HG02852 (cell line): ENCODE results near the gene HECTD1.
A peak's percentile ranks its signal among the peaks of the same experiment; 100 is the strongest.
"Not testable (repeated sequence)": the region's sequence is repeated elsewhere in the genome, so short reads cannot be mapped to it uniquely, and the experiment has no call there.

Experiments used
- ATAC-seq: cut with Tn5 transposase; IDR thresholded peaks from one replicate; pipeline ENCODE4 v1.9.1; 2021; ENCODE audit warnings: mild to moderate bottlenecking, moderate library complexity; ENCODE audit not compliant: unreplicated experiment

HECTD1 gene

DNA sequence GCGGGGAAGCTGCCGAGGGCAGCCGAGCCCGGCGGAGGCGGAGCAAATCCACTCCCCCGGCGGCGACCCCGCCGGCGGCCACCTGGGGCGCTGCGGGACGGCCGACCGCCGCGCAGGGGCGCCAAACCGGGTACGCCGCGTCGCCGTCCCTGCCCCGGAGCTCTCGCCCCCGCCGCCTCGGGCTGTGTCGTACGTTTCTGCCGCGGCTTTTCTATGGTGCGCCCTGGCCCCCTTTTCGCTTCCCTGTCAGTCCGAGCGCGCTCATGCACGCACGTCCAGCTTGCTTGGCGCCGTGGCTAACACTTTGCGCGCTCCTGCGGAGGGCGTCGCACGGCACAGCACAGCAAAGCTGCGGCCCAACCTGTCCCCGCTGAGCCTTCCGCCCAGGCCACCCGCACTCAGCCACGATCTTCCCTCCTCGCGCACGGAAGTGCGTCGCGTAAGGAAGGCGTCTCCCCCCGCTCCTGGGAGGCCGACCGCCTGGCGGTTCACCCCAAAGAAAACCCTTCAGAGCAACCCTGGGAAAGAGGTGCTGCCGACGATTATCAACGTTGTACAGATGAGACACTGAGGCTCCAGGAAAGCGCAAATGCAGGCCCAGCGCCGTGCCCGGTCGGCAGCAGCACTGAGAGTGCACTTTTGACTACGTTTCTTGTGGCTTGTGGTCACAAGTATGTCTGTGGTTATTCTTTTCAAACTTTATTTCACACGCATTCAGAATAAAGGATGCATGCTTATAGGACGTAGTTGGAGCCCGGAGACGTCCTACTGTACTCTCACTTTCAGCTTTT is at the start of gene HECTD1:
Gene HECTD1 (minus strand): TSS at position 39 of the 791 bp plus-strand sequence. CDS start 1,857 bp downstream, outside the sequence.
- ATAC-seq: peak; percentile 69

DNA sequence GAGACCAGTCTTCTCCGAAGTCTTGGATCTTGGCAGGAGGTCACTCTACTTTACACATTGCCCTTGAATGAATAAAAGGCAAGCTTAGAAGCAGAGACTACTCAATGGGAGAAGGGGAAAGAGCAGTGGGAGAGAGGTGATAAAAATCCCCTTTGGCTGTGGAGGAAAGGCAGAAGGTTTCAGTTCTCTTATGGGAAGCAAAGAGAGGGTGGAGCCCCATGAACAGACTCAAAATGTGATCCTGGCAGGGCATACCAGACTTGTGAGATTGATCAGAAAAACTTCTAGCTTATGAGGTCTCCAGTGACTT is 49.6 kb upstream of the HECTD1 start:
- no peak for ATAC-seq

DNA sequence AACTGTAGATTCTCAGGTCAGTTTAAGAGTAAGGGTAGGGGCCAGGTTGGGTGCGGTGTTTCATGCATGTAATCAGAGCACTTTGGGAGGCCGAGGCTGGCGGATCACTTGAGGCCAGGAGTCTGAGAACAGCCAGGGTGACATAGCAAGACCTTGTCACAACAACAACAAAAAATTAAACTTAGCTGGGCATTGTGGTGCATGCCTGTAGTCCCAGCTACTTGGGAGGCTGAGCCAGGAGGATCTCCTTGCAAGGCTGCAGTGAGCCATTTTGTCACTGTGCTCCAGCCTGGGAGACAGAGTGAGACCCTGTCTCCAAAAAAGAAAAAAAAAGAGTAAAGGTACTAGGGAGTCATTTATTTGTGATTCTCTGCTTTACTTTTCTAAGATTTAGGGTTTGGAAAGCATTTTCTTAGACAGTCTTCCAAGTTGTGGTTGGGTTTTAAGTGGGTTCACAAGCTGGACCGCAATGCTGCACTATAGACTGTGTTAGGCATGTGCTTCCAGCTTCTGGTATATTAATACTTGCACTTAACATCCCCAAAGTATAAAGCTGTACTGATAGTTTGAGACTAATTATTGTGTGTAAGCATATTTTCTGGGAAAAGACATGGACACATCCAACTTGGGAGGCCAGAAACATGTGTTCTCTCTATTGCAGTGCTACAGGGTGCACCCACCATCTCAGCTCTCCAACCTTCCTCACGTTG is 49.1 kb upstream of the HECTD1 start:
- no peak for ATAC-seq

DNA sequence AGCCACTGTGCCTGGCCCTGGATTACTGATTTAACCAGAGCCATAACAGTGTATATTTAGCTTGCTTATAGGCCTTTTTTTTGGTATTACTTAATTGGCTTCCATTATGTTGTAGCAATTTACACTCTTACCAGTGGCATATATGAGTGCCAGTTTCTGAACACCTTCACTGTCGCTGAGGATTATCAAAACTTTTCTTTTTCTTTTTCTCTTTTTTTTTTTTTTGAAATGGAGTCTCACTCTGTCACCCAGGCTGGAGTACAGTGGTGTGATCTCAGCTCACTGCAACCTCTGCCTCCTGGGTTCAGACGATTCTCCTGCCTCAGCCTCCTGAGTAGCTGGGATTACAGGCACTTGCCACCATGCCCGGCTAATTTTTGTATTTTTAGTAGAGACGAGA is 48.3 kb upstream of the HECTD1 start:
- ATAC-seq: not testable (repeated sequence)

DNA sequence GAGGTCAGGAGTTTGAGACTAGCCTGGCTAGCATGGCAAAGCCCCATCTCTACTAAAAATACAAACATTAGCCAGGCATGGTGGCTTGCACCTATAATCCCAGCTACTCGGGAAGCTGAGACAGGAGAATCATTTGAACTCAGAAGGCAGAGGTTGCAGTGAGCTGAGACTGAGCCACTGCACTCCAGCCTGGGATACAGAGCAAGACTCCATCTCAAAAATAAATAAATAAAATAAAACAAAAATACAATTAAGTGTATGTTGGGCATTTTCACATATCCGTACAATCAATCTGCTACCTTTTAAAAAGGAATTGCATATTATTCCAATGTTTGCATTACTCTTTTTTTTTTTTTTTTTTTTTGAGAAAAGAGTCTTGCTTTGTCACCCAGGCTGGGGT is 47.7 kb upstream of the HECTD1 start:
- no peak for ATAC-seq

DNA sequence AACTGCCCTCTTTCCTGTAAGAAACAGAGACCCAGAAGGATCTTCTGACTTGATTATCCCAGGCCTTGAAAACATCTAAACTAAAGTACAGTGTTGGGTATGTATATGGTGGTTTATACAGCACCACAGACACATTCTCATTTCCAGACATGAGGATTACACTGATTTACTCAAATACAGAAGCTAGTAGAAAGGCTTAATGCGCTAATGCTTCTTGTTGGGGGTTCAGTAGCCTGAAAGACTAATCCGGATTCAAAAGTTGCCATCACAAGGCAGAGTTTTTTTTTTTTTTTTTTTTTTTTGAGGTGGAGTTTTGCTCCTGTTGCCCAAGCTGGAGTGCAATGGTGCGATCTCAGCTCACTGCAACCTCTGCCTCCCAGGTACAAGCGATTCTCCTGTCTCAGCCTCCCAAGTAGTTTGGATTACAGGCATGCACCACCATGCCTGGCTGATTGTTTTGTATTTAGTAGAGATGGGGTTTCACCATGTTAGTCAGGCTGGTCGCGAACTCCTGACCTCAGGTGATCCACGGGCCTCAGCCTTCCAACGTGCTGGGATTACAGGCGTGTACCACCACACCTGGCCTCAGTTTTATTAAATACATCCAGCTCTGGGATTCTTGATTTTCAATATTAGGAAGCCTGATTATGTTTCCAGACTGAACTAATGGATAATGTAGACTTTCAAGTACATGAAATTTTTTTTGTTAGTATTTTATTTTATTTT is 46.3 kb upstream of the HECTD1 start:
- no peak for ATAC-seq

DNA sequence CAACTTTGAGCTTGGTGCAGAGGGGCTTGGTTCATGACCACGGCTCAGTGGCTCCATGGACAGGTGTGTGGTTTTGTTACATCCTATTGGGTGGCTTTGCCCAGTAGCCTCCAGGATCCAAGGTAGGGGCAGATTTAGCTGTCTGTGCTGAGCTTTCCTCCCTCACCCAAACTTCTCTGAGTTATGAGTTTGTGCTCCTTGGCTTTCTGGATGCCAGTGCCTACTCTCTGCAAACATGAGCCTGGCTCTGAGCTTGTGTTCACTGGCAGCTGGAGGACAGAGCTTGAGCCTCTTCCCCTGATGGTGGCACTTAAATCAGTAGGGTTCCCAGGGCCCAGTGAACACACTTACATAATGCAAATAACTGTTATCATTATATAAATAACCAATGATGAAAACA is 45.3 kb upstream of the HECTD1 start:
- ATAC-seq: no peak

DNA sequence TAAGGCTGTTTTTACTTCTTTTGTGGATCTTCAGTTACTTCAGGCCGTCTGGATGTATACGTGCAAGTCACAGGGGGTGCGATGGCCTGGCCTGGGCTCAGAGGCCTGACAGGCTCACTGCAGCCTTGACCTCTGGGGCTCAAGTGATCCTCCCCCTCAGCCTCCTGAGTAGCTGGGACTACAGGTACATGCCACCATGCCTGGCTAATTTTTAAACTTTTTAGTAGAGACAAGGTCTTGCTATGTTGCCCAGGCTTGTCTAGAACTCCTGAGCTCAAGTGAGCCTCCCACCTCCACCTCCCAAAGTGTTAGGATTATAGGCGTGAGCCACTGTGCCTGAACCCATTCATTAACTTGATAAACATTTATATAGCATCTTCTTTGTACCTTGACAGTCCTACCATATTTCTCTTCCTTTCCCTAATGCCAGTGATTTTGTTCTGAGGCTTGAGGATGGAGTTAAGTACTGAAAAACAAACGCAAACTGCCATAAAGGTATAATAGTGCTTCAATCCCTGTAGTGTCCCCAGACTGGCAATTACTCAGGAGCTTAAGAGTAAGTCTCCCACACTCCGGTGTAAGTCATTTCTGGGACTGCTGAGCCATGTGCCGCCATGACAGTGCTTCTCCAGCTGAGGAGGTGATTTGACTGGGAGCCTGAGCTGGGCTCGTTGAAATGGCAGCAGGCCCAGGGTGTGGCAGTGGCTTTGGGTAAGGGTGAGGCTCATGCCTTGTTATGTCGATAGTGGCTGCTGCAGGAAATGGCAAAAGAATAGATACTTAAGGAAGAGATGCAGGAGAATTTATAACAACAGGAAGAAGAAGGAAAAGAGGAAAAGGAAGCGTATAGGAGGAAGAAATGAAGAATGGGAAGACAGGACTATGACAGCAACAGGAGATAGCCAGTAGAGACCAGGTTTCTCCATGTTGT is 43.7 kb upstream of the HECTD1 start:
- no peak for ATAC-seq

DNA sequence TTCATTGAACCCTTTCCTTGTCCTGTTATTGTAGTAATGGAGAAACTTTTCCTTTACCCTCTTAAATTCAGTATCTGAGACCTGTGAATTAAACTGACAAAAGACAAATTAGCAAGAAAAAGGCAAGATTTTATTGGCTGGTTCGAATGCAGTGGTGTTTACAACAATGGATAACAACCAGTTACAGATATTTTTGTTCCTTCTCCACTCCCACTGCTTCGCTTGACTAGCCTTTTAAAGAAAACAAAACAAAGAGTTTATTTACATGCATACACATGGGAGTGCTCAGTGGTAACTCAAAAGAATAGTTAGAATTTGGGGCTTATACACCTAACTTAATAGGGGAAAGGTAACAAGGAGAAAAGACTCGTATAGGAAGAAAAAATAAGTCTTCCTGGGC is 37.0 kb upstream of the HECTD1 start:
- no peak for ATAC-seq

DNA sequence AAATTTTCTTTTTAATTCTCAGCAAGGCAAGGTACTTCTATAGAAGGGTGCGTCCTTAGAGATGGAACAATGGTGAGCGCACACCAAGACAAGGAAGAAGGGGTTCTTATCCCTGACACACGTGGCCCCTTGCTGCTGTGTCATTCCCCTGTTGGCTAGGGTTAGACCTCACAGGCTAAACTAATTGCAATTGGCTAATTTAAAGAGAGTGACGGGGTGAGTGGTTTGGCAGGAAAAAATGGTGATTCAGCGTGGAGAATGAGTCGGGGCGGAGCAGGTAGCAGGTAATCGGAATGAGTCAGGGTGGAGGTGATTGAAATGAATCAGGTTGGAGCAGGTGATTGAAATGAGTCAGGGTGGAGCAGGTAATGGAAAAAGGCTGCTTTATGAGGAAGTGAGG is 36.3 kb upstream of the HECTD1 start:
- no peak for ATAC-seq

DNA sequence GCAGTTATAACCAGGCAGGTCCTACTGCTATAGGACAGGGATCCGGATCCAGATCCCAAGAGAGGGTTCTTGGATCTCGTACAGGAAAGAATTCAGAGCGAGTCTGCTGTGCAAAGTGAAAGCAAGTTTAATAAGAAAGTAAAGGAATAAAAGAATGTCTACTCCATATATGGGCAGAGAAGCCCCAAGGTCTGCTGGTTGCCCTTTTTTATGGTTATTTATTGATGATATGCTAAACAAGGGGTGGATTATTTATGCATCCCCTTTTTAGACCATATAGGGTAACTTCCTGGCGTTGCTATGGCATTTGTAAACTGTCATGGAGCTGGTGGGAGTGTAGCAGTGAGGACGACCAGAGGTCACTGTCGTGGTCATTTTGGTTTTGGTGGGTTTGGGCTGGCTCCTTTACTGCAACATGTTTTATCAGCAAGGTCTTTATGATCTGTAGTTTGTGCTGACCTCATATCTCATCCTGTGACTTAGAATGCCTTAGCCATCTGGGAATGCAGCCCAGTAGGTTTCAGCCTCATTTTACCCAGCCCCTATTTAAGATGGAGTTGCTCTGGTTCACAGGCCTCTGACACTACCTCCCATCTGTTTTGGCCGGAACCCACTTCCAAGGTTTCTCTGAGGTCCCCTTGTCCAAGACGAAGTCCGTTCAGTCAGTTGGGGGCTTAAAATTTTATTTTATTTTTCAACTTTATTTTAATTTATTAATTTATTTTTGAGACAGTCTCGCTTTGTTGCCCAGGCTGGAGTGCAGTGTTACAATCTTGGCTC is 34.8 kb upstream of the HECTD1 start:
- not testable (repeated sequence) for ATAC-seq

DNA sequence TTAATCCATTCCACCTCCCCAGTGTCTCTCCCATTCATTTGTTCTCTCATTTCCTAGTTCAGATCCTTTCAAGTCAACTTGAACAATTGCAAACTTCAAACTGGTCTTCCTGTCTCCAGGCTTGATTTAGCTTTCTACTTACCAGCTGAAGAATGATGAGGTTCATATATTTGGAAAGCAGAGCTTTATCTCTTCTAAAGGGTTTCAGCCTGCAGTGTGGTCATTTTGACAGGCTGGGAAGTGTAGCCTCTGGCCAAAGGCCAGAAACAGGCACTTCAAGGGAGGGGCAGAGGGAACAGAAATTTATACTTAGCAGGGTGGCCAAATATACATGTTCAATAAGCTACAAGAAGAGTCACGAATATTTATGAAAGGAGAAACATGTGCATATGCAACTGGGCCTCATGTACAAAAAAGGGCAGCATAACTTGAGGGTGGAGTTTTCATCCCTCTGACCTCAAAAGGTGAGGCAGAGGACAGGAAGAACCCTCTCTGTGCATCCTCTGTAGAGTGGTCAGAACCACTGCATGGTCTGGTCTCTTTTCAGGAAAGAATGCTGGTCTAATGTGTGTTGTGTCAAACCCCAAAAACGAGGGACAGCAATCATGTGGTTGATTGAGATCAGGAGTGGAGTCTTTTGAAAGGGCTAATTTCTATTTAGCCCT is 34.0 kb upstream of the HECTD1 start:
- no peak for ATAC-seq

DNA sequence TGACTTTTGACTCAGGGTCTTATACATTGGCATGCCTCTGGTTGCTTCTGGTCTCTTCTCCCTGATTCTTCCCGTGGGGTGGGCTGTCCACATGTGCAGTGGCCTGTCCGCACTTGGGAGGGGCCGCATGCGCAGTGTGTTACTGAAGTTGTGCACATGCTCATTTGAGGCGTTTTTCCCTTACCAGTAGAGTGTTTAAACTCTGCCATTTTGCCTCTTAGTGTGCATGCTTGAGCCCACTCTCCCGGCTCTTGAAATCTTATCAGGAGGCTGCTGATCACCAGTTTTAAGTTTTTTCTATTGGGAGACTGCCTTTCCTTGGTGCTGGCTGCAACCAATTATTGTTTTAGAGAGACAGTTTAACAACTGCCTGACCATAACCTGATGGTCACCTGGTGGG is 32.1 kb upstream of the HECTD1 start:
- no peak for ATAC-seq

DNA sequence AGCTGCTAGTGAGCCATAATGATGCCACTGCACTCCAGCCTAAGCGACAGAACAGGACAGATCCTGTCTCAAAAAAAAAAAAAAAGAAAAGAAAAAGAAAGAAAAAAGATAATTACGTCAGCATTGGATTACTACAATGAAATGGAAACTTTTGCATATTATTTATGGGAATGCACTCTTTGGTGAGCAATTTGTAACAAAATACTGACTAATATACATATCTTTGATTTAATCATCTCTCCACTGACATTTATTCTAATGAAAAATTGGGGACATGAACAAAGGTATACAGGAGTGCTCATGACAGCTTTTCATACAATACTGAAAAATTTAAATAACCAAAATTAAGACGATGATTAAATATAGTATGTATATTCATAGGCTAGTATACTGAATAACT is 27.9 kb upstream of the HECTD1 start:
- ATAC-seq: no peak

DNA sequence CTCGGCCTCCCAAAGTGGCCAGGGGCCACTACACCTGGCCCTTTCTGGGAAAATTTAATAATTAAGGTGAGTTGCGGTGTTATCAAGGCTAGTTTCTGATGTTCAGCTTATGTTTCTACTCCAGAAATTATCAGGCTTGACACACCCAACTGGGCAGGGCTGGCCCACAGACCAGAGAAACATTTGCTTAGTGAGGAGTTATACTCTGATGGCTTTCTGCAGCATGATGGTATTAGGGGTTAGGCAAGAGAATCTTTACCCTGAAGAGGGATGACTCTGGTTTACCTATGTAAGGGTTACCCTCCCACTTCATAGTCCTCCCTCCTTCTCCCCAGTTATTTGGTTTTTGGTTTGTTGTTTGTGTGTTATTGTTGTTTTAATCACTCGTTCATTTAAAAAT is 24.5 kb upstream of the HECTD1 start:
- ATAC-seq: no peak

DNA sequence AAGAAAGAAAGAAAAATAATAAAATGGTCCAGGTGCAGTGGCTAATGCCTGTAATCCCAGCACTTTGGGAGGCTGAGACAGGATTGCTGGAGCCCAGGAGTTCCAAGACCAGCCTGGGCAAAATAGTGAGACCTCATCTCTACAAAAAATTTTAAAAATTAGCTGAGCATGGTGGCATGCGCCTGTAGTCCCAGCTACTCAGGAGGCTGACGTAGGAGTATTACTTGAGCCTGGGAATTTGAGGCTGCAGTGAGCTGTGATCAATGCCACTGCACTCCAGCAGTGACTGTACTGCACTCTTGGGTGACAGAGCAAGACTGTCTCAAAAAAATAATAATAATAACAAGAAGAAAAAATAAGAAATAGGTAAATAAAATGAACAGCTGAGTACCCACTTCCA is 23.7 kb upstream of the HECTD1 start:
- not testable (repeated sequence) for ATAC-seq

DNA sequence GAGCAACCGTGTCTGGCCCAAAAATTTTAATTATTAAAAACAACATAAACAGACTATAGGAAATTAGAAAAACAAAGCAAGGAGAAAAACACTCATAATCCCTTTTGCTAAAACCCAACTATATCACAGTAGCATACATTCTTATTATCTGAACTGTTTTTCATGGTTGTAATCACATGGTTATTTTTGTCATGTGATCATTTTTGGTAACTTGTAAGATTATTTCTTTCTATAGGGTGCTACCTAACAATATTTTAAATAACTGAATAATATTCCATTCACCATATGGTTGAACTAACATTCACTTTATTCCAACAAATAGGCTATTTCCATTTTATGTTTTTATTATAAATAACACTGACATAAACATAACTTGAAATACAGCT is 23.0 kb upstream of the HECTD1 start:
- ATAC-seq: no peak

DNA sequence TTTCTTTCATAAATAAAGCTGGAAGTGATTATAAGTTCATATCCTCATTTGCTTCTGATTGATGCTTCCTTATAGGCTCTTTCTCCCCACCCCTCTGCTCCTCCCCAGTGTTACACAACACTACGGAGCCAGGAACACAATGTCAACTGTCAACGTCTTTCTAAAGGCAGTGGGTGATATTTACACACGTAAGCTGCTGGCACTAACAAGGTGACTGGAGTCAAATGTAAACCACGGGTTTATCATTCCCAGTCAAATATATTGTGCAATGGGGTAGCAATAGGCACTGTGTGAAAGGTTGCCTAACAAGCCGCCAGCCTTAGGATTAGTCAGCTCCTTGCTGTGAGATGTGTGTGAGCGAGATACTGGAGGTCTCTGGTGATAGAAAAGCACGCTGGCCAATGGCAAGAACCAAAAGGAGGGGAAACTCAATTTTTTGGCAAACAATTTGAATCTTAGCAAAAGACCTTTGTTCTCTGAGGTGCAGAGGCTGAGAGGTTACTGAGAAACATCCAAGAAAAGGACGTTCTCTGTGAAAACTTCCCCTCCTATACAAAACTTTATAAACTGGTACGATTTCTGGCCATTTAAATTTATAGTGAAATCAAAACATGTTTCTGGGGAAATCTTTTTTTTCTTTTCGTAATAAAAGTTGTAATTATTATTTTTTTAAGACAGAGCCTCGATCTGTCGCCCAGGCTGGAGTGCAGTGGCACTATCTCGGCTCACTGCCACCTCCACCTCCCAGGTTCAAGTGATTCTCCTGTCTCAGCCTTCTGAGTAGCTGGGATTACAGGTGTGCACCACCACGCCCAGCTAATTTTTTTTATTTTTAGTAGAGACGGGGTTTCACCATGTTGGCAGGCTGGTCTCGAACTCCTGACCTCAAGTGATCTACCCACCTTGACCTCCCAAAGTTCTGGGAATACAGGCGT is 22.3 kb upstream of the HECTD1 start:
- ATAC-seq: no peak

DNA sequence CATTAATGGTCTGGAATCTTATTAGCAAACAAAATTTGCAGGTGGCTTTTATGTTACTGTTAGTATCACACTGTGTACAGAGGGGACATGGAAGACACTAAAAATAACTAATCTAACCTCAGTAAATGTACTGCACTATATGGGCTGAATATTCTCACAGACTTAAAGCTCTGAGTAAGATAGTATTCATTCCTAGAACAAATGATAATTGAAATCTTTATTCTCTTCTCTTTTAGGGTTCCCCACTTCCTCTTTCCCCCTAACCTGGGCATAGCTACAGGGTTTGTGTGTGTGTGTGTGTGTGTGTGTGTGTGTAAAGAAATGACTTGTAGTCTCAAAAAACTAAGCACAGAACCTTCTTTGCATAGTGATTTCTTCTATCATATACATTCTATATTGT is 21.4 kb upstream of the HECTD1 start:
- ATAC-seq: peak; percentile 78
